Right renal cortex interstitium (tissue), 3 donors: ENCODE data around the gene MACROD2. TPM values are rescaled to one million over a fixed set of nuclear protein-coding genes. Genes with fewer than 3 reads are reported as not detected.
"Not testable (repeated sequence)": the region's sequence is repeated elsewhere in the genome, so short reads cannot be mapped to it uniquely, and the experiment has no call there.

Experiments used
- DNase-seq, 3 donors: peaks; one replicate each; pipeline ENCODE4 v3.0.0-alpha.2; 2013; ENCODE audit warnings: low read depth in 3 of 3, low spot score in 2 of 3
- polyA plus RNA-seq, 3 donors: library from polyadenylated mRNA; unstranded; fragments of 120-200 nt; gene quantifications; one replicate each; pipeline ENCODE4 v1.2.1, GENCODE V29; 2013; ENCODE audit not compliant: insufficient read length in 3 of 3

The MACROD2 gene
- polyA plus RNA-seq, 3 donors, result 14.4 to 15.6 (median 14.5) TPM

- no peak for DNase-seq
Observed at GRCh38 chr20:15164726-15165125, 1169.4 kb downstream of the MACROD2 start.

GRCh38 chr20:15166744-15167143 lies 1171.4 kb downstream of the MACROD2 start:
- no peak for DNase-seq

GRCh38 chr20:15171016-15171415 lies 1175.7 kb downstream of the MACROD2 start:
- no peak for DNase-seq

- DNase-seq, result no peak
Observed at GRCh38 chr20:15176929-15177328, 1181.6 kb downstream of the MACROD2 start.

GRCh38 chr20:15178581-15178980 lies 1183.3 kb downstream of the MACROD2 start:
- DNase-seq, result no peak

GRCh38 chr20:15179381-15179780 lies 1184.1 kb downstream of the MACROD2 start:
- no peak for DNase-seq

GRCh38 chr20:15179781-15180180 lies 1184.5 kb downstream of the MACROD2 start:
- no peak for DNase-seq

- no peak for DNase-seq
Observed at GRCh38 chr20:15185322-15185721, 1190.0 kb downstream of the MACROD2 start.

- no peak for DNase-seq
Observed at GRCh38 chr20:15185913-15186312, 1190.6 kb downstream of the MACROD2 start.

GRCh38 chr20:15187612-15188011 lies 1192.3 kb downstream of the MACROD2 start:
- no peak for DNase-seq

- no peak for DNase-seq
Observed at GRCh38 chr20:15188415-15188814, 1193.1 kb downstream of the MACROD2 start.

GRCh38 chr20:15191082-15191723 lies 1195.9 kb downstream of the MACROD2 start:
- DNase-seq, result no peak

GRCh38 chr20:15195378-15195777 lies 1200.1 kb downstream of the MACROD2 start:
- DNase-seq, result no peak

GRCh38 chr20:15196547-15197255 lies 1201.4 kb downstream of the MACROD2 start:
- no peak for DNase-seq

- DNase-seq, result not testable (repeated sequence)
Observed at GRCh38 chr20:15198017-15198416, 1202.7 kb downstream of the MACROD2 start.

GRCh38 chr20:15199698-15200097 lies 1204.4 kb downstream of the MACROD2 start:
- DNase-seq, result no peak

GRCh38 chr20:15200147-15200565 lies 1204.8 kb downstream of the MACROD2 start:
- no peak for DNase-seq

GRCh38 chr20:15201602-15202001 lies 1206.3 kb downstream of the MACROD2 start:
- no peak for DNase-seq

GRCh38 chr20:15204234-15204633 lies 1208.9 kb downstream of the MACROD2 start:
- DNase-seq, result no peak

- DNase-seq, result no peak
Observed at GRCh38 chr20:15205028-15205427, 1209.7 kb downstream of the MACROD2 start.

- DNase-seq, result no peak
Observed at GRCh38 chr20:15205719-15206118, 1210.4 kb downstream of the MACROD2 start.

GRCh38 chr20:15209537-15209936 lies 1214.2 kb downstream of the MACROD2 start:
- no peak for DNase-seq
